ENCODE measurements around the gene SOX8. TPM values are rescaled to one million over a fixed set of nuclear protein-coding genes. Genes with fewer than 3 reads are reported as not detected.

Gene SOX8
- total RNA-seq, 1 experiment from 2014 or later = not detected

DNA sequence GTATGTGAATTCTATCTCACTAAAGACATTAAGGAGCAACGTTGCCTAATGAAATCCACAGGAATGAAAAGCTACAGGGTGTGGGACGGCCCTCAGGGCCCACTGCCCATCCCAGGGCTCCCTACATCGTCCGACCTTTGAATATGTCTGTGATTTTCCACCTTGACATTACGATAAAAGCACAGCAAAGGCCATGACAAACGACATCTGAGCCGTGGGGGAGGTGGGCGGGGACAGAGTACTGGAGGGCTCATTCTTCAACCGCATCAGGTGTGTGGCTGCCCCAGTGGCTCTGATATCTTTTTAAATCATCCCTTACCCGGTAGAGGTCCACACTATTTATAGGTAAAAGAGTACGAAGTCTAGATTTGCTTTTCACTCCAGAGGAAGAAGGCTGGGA is 45.9 kb upstream of the SOX8 start:
- H3K4me1 Mint-ChIP-seq (ENCODE audit: insufficient read depth, unreplicated experiment) = no peaks in the 10 kb centered on the region
- TF ChIP-seq, protein P1, sequence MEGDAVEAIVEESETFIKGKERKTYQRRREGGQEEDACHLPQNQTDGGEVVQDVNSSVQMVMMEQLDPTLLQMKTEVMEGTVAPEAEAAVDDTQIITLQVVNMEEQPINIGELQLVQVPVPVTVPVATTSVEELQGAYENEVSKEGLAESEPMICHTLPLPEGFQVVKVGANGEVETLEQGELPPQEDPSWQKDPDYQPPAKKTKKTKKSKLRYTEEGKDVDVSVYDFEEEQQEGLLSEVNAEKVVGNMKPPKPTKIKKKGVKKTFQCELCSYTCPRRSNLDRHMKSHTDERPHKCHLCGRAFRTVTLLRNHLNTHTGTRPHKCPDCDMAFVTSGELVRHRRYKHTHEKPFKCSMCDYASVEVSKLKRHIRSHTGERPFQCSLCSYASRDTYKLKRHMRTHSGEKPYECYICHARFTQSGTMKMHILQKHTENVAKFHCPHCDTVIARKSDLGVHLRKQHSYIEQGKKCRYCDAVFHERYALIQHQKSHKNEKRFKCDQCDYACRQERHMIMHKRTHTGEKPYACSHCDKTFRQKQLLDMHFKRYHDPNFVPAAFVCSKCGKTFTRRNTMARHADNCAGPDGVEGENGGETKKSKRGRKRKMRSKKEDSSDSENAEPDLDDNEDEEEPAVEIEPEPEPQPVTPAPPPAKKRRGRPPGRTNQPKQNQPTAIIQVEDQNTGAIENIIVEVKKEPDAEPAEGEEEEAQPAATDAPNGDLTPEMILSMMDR (IDR thresholded peaks at IDR 0.05; ENCODE audit: unreplicated experiment) = no peak
- no peak overlapping the region for H3K4me3 Mint-ChIP-seq (ENCODE audit: unreplicated experiment)
- no peak overlapping the region for H3K27ac Mint-ChIP-seq (ENCODE audit: low read depth, unreplicated experiment)
- ChIA-PET CTCF (no interaction called here), POLR2A (no interaction called here)
- peaks cover 11% of the 10 kb centered on the region for H3K36me3 Mint-ChIP-seq (ENCODE audit: insufficient read depth, unreplicated experiment)
- no peaks in the 10 kb centered on the region for H3K27me3 Mint-ChIP-seq (ENCODE audit: insufficient read depth, unreplicated experiment)
- H3K9me3 Mint-ChIP-seq (ENCODE audit: unreplicated experiment) = peaks cover 3% of the 10 kb centered on the region
- DNase-seq (ENCODE audit: unreplicated experiment) = no peak
- BruUV-seq (replicated peaks) = no TSS peak
- intact Hi-C loops (cut with micrococcal nuclease) = no loop called here

GRCh38 chr16:937311-937710 is 44.3 kb upstream of the SOX8 start:
- Mint-ChIP-seq H3K27me3 (ENCODE audit: insufficient read depth, unreplicated experiment) (no peaks in the 10 kb centered on the region), H3K36me3 (ENCODE audit: insufficient read depth, unreplicated experiment) (peaks cover 11% of the 10 kb centered on the region), H3K4me1 (ENCODE audit: insufficient read depth, unreplicated experiment) (no peaks in the 10 kb centered on the region), H3K9me3 (ENCODE audit: unreplicated experiment) (peaks cover 19% of the 10 kb centered on the region), H3K27ac (ENCODE audit: low read depth, unreplicated experiment) (no peak overlapping the region), H3K4me3 (ENCODE audit: unreplicated experiment) (no peak overlapping the region)
- intact Hi-C loops (cut with micrococcal nuclease) = no loop called here
- no peak for DNase-seq (ENCODE audit: unreplicated experiment)
- CTCF ChIA-PET = no interaction called here
- POLR2A ChIA-PET = no interaction called here
- BruUV-seq (replicated peaks) = no TSS peak
- TF ChIP-seq, protein P1 (IDR thresholded peaks at IDR 0.05; ENCODE audit: unreplicated experiment) = no peak

GRCh38 chr16:937723-938122 is 43.8 kb upstream of the SOX8 start:
- POLR2A ChIA-PET = no interaction called here
- CTCF ChIA-PET = no interaction called here
- Mint-ChIP-seq H3K27ac (ENCODE audit: low read depth, unreplicated experiment) (no peak overlapping the region), H3K4me3 (ENCODE audit: unreplicated experiment) (no peak overlapping the region), H3K4me1 (ENCODE audit: insufficient read depth, unreplicated experiment) (no peaks in the 10 kb centered on the region), H3K9me3 (ENCODE audit: unreplicated experiment) (peaks cover 23% of the 10 kb centered on the region), H3K36me3 (ENCODE audit: insufficient read depth, unreplicated experiment) (peaks cover 10% of the 10 kb centered on the region), H3K27me3 (ENCODE audit: insufficient read depth, unreplicated experiment) (no peaks in the 10 kb centered on the region)
- TF ChIP-seq, protein P1 (IDR thresholded peaks at IDR 0.05; ENCODE audit: unreplicated experiment) = no peak
- no TSS peak for BruUV-seq (replicated peaks)
- DNase-seq (ENCODE audit: unreplicated experiment) = no peak
- intact Hi-C loops (cut with micrococcal nuclease) = no loop called here

DNA sequence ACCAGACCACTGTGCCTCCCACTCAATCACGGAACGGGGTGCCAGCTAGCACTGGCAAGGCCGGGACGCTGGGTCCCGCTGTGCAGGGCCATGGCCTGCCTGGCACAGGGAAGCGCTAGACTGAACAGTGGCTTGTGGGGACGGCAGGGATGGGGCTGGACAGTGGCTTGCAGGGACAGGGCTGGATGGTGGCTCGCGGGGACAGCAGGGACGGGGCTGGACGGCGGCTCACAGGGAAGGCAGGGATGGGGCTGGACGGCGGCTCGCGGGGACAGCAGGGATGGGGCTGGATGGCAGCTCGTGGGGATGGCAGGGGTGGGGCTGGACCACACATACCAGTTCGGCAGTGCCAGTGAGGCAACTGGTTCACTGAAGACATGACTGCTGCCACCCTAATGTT is 43.4 kb upstream of the SOX8 start:
- no TSS peak for BruUV-seq (replicated peaks)

More for the DNA sequence above, 43.4 kb upstream of the SOX8 start:
- Mint-ChIP-seq H3K9me3 (ENCODE audit: unreplicated experiment) (peaks cover 25% of the 10 kb centered on the region), H3K27me3 (ENCODE audit: insufficient read depth, unreplicated experiment) (no peaks in the 10 kb centered on the region), H3K4me1 (ENCODE audit: insufficient read depth, unreplicated experiment) (no peaks in the 10 kb centered on the region), H3K36me3 (ENCODE audit: insufficient read depth, unreplicated experiment) (peaks cover 6% of the 10 kb centered on the region), H3K4me3 (ENCODE audit: unreplicated experiment) (no peak overlapping the region), H3K27ac (ENCODE audit: low read depth, unreplicated experiment) (no peak overlapping the region)
- no peak for DNase-seq (ENCODE audit: unreplicated experiment)
- ChIA-PET CTCF (no interaction called here), POLR2A (no interaction called here)
- intact Hi-C loops (cut with micrococcal nuclease) = no loop called here
- TF ChIP-seq, protein P1 (IDR thresholded peaks at IDR 0.05; ENCODE audit: unreplicated experiment) = no peak

All from MCF 10A (cell line).